ENCODE data around the gene PSMG3.

- TF ChIP-seq TCF7L2 (IDR thresholded peaks at IDR 0.05; ENCODE audit: low read depth, low read length): no peak
- no peak for TF ChIP-seq POLR2AphosphoS5 (IDR thresholded peaks at IDR 0.05; ENCODE audit: low read depth, low read length)
These were observed 19.6 kb downstream of the PSMG3 start for GRCh38 chr7:1550005-1550845.

Data from Panc1 (cell line).